GM12873 (cell line): ENCODE results near the gene FCN2.

Source experiments
- TF ChIP-seq, protein P1 (sequence below): IDR thresholded peaks from 2 replicates; pipeline ENCODE4 v1.5.1; 2012; ENCODE audit warnings: low read depth, mild to moderate bottlenecking, moderate library complexity, low read length, control low read depth; ENCODE audit not compliant: insufficient read depth; ENCODE audit errors: missing control alignments

FCN2 gene

DNA sequence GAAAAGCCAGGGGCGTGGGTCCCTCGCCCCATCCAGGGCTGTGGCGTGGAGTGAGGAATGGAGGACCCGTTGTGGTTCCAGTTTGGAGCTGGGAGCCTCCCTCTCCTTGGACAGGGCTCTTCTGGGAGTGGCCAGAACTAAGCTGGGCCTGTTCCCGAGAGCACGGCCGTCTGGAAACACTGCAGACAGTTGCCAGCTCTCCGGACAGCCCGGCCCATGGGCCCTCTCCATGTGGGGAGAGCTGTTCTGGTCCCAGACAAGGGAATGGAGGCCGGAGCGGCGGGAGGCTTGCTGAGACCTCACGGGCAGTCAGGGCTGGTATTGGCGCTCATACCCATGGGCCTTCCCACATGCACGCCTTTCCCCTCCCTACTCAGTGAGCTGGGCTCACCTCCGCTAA lies 45.2 kb upstream of the FCN2 start:
- TF ChIP-seq, protein P1, sequence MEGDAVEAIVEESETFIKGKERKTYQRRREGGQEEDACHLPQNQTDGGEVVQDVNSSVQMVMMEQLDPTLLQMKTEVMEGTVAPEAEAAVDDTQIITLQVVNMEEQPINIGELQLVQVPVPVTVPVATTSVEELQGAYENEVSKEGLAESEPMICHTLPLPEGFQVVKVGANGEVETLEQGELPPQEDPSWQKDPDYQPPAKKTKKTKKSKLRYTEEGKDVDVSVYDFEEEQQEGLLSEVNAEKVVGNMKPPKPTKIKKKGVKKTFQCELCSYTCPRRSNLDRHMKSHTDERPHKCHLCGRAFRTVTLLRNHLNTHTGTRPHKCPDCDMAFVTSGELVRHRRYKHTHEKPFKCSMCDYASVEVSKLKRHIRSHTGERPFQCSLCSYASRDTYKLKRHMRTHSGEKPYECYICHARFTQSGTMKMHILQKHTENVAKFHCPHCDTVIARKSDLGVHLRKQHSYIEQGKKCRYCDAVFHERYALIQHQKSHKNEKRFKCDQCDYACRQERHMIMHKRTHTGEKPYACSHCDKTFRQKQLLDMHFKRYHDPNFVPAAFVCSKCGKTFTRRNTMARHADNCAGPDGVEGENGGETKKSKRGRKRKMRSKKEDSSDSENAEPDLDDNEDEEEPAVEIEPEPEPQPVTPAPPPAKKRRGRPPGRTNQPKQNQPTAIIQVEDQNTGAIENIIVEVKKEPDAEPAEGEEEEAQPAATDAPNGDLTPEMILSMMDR = no peak

DNA sequence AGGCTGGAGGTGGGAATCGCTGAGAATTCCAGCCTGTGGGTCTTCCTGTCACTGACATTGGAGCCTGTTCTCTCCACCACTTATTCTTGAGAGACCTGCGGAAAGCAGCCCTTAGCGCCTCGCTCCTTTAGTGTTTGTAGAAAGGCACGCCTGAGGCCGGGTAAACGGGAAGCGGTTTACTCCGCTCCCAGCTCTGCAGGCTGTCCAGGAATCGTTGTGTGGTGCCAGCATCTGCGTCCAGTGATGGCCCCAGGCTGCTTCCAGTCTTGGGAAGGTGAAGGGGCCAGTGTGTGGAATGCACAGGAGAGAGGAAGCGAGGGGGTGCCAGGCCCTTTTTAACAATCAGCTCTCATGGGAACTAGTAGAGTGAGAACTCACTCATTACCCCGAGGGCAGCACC lies 44.6 kb upstream of the FCN2 start:
- TF ChIP-seq, protein P1 = no peak

DNA sequence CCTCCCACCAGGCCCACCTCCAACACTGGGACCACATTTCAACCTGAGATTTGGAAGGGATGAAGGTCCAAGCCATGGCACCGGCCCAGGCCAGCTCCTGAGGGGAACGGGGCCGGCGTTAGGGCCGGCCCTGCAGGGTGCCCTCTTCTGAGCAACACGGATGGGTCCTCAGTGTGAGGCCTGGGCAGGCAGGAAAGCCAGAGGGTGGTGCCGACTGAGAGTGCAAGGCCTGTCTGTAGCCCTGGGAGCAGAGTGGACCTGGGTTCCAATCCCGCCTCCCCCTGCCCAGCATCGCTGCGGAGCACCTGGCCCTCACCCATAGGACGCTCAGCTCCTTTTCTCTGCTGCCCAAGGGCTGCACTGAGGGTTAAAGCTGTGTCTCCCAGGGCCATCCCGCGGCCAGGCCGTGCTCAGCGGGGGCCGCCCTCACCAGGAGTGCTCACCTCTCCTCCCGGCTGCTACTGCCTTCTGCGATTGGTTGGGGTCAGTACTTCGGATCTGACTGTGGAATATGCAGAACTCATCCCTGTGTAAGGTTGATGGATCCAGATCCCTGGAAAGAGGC lies 44.1 kb upstream of the FCN2 start:
- TF ChIP-seq, protein P1 = no peak

DNA sequence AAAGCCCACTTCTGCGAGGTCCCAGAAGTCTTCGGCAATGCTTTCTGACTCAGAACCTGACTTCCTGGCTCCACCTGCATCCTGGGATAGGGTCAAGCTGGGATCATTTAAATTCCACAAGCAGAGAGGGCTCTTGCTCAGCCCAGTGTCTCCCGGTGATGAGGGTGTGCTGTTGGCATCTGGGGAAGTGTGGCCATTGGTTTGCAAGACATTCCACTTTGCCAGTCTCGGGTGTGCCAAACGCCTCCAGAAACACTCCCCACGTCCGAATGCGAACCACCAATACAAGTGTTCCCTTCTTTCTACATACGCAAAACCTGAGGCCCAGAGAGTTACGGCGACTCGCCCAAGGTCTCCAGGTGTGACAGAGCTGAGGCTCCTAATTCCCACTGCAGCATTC lies 43.1 kb upstream of the FCN2 start:
- TF ChIP-seq, protein P1 = no peak

DNA sequence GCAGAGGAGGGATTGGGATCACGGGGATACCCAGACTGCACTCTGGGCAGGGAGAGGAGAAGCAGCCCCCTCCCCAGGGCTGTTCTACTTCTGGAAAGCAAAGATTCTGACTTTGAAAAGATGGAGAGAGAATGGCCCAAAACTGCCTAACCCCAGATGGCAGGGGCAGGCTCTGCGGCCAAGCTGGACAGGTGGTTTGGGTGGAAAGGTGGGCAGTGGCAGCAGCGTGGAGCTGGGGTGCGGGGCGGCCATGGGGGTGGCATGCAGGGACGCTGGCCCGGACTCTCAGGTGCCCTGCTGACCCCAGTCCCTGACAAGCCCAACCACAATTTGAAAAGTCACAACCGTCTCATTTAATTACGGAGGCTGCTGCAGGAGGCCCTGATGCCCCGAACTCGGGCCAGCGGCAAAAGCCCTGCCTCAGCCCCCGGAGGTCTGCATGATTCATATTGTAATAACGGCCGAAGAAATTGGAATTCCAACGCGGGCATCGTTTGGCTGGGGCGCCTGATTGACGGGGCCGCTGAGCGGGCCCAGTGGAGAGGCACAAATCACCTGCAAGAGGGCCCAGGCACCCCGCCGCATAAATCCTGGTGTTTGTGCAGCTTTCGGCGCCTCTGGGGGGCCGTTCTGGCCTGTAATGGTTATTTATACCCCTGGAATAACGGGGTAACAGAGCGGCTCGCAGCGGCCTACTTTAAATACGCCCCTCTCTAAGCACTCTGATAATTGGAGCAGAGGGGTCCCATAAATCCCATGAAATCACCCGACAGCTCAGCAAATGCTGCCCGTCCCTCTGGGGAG lies 41.8 kb upstream of the FCN2 start:
- TF ChIP-seq, protein P1 = no peak

DNA sequence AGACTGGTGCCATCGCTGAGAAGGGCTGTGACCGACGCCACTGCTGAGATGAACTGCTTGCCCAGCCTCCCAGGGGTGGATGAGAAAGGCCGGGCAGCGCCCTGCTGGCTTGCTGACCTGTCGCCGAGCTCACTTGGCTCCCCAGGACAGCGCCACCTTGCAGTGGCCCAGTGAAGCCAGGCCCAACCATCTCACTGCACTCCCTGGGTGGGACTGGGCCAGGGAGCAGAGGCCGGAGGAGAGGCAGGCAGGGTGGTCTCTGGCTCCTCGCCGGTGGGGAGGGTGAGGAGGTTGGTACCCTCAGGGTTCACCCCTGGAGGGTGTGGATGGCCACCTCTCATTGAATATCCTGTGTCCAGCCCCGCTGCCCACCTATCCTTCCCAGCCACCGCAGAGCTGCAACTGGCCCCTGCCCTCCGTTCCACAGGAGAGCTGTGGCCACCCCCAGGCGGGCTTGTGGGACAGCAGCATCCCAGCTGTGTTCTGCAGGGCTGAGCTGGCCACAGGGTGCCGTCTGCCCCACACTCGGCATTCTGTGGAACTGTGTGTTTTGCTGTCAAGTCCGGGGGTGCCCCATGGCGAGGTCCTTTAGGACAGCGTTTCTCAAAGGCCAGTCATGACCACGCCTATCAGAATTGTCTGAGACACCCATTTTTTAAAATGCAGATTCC lies 41.0 kb upstream of the FCN2 start:
- TF ChIP-seq, protein P1 = peak; percentile 6

DNA sequence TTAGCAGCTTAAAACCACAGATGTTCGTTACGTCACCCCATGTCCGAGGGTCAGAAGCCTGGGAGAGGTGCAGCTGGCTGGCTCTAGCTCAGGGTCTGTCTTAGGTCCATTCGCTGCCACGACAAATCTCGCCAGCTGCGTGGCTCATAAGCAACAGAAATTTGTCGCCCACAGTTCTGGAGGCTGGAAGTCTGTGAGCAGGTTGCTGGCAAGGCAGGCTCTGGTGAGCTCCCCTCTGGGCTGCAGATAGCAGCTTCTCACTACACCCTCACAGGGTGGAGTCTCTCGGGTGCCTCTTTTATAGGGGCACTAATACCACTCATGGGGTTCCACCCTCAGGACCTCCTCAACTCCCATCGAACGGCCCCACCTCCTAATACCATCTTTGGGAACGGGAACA lies 40.1 kb upstream of the FCN2 start:
- TF ChIP-seq, protein P1 = no peak
